ENCODE data around the gene MEGF6. TPM values are rescaled to one million over a fixed set of nuclear protein-coding genes. Genes with fewer than 3 reads are reported as not detected.

MEGF6 gene
- total RNA-seq, 1 donor from 2014 or later = 57.1 TPM

DNA sequence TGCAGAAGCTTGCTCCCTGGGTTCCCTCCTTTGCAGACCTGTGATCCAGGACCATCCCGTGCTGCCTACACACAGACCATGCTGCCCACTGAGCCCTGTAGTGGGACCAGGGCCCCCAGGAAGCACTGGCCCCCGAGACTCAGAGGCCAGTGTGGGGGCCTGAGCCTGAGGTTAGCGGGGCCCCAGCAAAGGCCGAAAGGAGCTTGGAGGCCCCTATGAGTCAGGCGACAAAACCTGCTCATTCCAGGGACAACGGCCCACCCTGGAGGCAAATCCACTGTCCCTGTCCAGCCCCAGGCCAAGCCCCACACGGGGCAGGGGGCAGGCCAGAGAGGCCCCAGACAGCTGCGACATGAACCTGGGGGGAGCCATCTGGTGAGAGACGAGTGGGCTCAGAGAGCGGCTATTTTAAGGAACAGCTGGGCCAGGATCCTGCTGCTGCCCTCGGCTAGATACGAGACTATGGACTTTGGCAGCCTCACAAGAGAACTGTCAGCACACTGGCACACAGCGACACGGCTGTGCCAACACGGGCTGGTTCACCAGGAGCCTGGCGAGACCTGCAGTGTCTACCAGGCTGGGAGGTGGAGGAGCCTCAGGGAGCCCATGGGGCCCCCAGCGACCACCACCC lies 82.1 kb downstream of the MEGF6 start:
- Histone ChIP-seq H3K36me3 (no peaks in the 10 kb centered on the region), H3K4me1 (peaks cover 25% of the 10 kb centered on the region), H3K27me3 (ENCODE audit: low read depth) (no peaks in the 10 kb centered on the region), H3K27ac (peak overlapping the region; percentile 21), H3K9me3 (no peaks in the 10 kb centered on the region), H3K4me3 (peak overlapping the region; percentile 80)
- ATAC-seq (no peak), DNase-seq (no peak)
- intact Hi-C loops (cut with DNase I) = no loop called here
- TF ChIP-seq, protein P1, sequence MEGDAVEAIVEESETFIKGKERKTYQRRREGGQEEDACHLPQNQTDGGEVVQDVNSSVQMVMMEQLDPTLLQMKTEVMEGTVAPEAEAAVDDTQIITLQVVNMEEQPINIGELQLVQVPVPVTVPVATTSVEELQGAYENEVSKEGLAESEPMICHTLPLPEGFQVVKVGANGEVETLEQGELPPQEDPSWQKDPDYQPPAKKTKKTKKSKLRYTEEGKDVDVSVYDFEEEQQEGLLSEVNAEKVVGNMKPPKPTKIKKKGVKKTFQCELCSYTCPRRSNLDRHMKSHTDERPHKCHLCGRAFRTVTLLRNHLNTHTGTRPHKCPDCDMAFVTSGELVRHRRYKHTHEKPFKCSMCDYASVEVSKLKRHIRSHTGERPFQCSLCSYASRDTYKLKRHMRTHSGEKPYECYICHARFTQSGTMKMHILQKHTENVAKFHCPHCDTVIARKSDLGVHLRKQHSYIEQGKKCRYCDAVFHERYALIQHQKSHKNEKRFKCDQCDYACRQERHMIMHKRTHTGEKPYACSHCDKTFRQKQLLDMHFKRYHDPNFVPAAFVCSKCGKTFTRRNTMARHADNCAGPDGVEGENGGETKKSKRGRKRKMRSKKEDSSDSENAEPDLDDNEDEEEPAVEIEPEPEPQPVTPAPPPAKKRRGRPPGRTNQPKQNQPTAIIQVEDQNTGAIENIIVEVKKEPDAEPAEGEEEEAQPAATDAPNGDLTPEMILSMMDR (IDR thresholded peaks at IDR 0.05) = no peak

- Histone ChIP-seq H3K9me3 (no peaks in the 10 kb centered on the region), H3K4me1 (peaks cover 25% of the 10 kb centered on the region), H3K27ac (no peak overlapping the region), H3K4me3 (no peak overlapping the region), H3K27me3 (ENCODE audit: low read depth) (no peaks in the 10 kb centered on the region), H3K36me3 (peaks cover 3% of the 10 kb centered on the region)
- ATAC-seq (no peak), DNase-seq (no peak)
- intact Hi-C loops (cut with DNase I) = no loop called here
- TF ChIP-seq, protein P1 (IDR thresholded peaks at IDR 0.05) = no peak
Observed at GRCh38 chr1:3527774-3528173, 83.5 kb downstream of the MEGF6 start.

- no peak for ATAC-seq
- no peaks in the 10 kb centered on the region for H3K27me3 ChIP-seq (ENCODE audit: low read depth)
- TF ChIP-seq, protein P1 (IDR thresholded peaks at IDR 0.05) = no peak
- H3K4me3 ChIP-seq = no peak overlapping the region
- H3K36me3 ChIP-seq = peaks cover 16% of the 10 kb centered on the region
- no peak overlapping the region for H3K27ac ChIP-seq
- H3K4me1 ChIP-seq = peaks cover 19% of the 10 kb centered on the region
- H3K9me3 ChIP-seq = no peaks in the 10 kb centered on the region
- no peak for DNase-seq
- intact Hi-C loops (cut with DNase I) = no loop called here
Observed at GRCh38 chr1:3525551-3526482, 85.5 kb downstream of the MEGF6 start.

GRCh38 chr1:3524556-3525203 lies 86.6 kb downstream of the MEGF6 start:
- TF ChIP-seq, protein P1 (IDR thresholded peaks at IDR 0.05) = no peak
- Histone ChIP-seq H3K4me3 (no peak overlapping the region), H3K9me3 (no peaks in the 10 kb centered on the region), H3K27ac (no peak overlapping the region), H3K4me1 (peaks cover 7% of the 10 kb centered on the region), H3K27me3 (ENCODE audit: low read depth) (no peaks in the 10 kb centered on the region), H3K36me3 (peaks cover 20% of the 10 kb centered on the region)
- ATAC-seq (no peak), DNase-seq (no peak)
- intact Hi-C loops (cut with DNase I) = no loop called here

GRCh38 chr1:3523980-3524379 lies 87.3 kb downstream of the MEGF6 start:
- H3K36me3 ChIP-seq = peaks cover 25% of the 10 kb centered on the region
- H3K4me1 ChIP-seq = peaks cover under 1% of the 10 kb centered on the region
- no peaks in the 10 kb centered on the region for H3K27me3 ChIP-seq (ENCODE audit: low read depth)
- intact Hi-C loops (cut with DNase I) = no loop called here
- no peaks in the 10 kb centered on the region for H3K9me3 ChIP-seq
- ATAC-seq (no peak), DNase-seq (no peak)
- no peak overlapping the region for H3K4me3 ChIP-seq
- TF ChIP-seq, protein P1 (IDR thresholded peaks at IDR 0.05) = no peak
- no peak overlapping the region for H3K27ac ChIP-seq

Data from lower lobe of right lung (tissue), 2 donors.